Esophagus squamous epithelium (tissue), 5 donors: ENCODE measurements around the gene SIN3A. TPM values are rescaled to one million over a fixed set of nuclear protein-coding genes. Genes with fewer than 3 reads are reported as not detected.

ENCODE experiments used
- DNase-seq: peaks from one replicate; lab custom pipeline; 2025; lab: John Stamatoyannopoulos, UW
- H3K27ac ChIP-seq, 4 donors: fragments of 200-600 bp; sonication (generic); one replicate each; pipeline ENCODE4 v1.5.1; 2016 to 2019; ENCODE audit warnings: mild to moderate bottlenecking in 1 of 4
- H3K27me3 ChIP-seq, 4 donors: fragments of 200-600 bp; sonication (generic); 1 replicate in 3 of 4; 2 replicates in 1 of 4; pipeline versions ENCODE4 v1.5.1 to v1.6.0; 2017 to 2021; ENCODE audit warnings: antibody characterized with exemption in 1 of 4
- H3K36me3 ChIP-seq, 3 donors: fragments of 200-600 bp; sonication (generic); one replicate each; pipeline ENCODE4 v1.5.1; 2016 to 2019
- H3K4me1 ChIP-seq, 3 donors: fragments of 200-600 bp; sonication (generic); one replicate each; pipeline ENCODE4 v1.5.1; 2017 to 2019
- H3K4me3 ChIP-seq, 4 donors: fragments of 200-600 bp; sonication (generic); 1 replicate in 3 of 4; 2 replicates in 1 of 4; pipeline ENCODE4 v1.5.1; 2016 to 2019; ENCODE audit warnings: mild to moderate bottlenecking in 2 of 4, moderate library complexity in 1 of 4
- H3K9me3 ChIP-seq, 3 donors: fragments of 200-600 bp; sonication (generic); one replicate each; pipeline ENCODE4 v1.5.1; 2016 to 2019
- POLR2A ChIP-seq, 4 donors: fragments of 450-650 bp; IDR thresholded peaks; one replicate each; pipeline ENCODE4 v1.6.1; 2017; ENCODE audit warnings: antibody characterized with exemption in 4 of 4, mild to moderate bottlenecking in 4 of 4, moderate library complexity in 3 of 4
- WGBS, 2 donors: methylation state at CpG; one replicate each; pipeline ENCODE4 v1.1.5; 2018; 5-methylcytosine and 5-hydroxymethylcytosine counted together
- intact Hi-C: fragments of 100-400 bp; cut with DNase I; formaldehyde crosslinking; loops from one replicate; pipeline ENCODE4 v1.15.0; 2022
- total RNA-seq, 4 donors: library from RNA; depleted of rRNA; stranded (reverse); fragments of >200 nt; gene quantifications; one replicate each; pipeline ENCODE4 v1.1.0, GENCODE V29; 2016
- TF ChIP-seq, protein P1 (sequence below), 6 experiments: fragments of 450-650 bp in 4 of 6; fragments of 200-600 bp in 2 of 6; sonication (generic) in 2 of 6; IDR thresholded peaks; one replicate each; pipeline ENCODE4 v1.5.1; 2016 to 2019; ENCODE audit warnings: antibody characterized with exemption in 6 of 6, mild to moderate bottlenecking in 4 of 6, moderate library complexity in 4 of 6
- donor health status: DM: yes; HTN: yes; CAD: no.

The SIN3A gene
- total RNA-seq, 4 donors from 2014 or later = 22.3 to 49.8 (median 26.0) TPM

- DNase-seq = no peak
- no peak for TF ChIP-seq POLR2A (IDR thresholded peaks at IDR 0.05)
- TF ChIP-seq, protein P1, sequence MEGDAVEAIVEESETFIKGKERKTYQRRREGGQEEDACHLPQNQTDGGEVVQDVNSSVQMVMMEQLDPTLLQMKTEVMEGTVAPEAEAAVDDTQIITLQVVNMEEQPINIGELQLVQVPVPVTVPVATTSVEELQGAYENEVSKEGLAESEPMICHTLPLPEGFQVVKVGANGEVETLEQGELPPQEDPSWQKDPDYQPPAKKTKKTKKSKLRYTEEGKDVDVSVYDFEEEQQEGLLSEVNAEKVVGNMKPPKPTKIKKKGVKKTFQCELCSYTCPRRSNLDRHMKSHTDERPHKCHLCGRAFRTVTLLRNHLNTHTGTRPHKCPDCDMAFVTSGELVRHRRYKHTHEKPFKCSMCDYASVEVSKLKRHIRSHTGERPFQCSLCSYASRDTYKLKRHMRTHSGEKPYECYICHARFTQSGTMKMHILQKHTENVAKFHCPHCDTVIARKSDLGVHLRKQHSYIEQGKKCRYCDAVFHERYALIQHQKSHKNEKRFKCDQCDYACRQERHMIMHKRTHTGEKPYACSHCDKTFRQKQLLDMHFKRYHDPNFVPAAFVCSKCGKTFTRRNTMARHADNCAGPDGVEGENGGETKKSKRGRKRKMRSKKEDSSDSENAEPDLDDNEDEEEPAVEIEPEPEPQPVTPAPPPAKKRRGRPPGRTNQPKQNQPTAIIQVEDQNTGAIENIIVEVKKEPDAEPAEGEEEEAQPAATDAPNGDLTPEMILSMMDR (IDR thresholded peaks at IDR 0.05) = no peak
- intact Hi-C loops = no loop called here
- Histone ChIP-seq H3K36me3 (peaks cover under 1 to 70% (median 12%) of the 10 kb centered on the region in 3 donors), H3K4me1 (peaks cover 0 to 12% (median 0%) of the 10 kb centered on the region in 3 donors), H3K9me3 (no peaks in the 10 kb centered on the region), H3K27ac (no peak overlapping the region), H3K4me3 (no peak overlapping the region), H3K27me3 (no peaks in the 10 kb centered on the region)
- WGBS, 2 donors = 85 to 94% methylated on average over 3 of the region's 3 CpGs
These were observed 23.3 kb downstream of the SIN3A start for GRCh38 chr15:75428152-75428551.

DNA sequence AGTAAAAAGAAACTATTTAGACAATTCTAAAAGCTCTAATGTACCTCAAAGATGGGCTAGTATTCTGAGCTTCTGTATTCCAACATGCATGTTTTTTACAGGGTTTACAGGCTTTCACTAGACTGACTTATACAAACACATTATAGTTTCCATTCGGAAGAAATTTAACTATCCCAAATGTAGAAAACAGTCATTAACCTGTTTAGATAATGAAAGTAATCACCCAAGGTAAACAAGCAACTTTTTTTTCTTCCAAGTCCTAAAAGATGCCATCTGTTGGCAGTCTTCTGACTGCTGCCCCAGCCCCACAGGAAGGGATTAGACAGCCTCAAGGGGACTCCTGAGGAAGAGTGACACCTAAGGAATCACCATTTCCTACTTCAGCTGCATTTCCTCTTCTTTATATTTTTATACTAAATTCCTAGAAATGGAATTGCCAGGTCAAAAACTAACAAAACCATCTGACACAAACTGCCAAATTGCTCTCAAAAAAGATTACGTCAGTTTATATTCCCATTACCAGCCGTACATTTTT, 25.5 kb downstream of the SIN3A start:
- intact Hi-C loops = no loop called here
- Histone ChIP-seq H3K36me3 (peaks cover 9 to 90% (median 12%) of the 10 kb centered on the region in 3 donors), H3K9me3 (no peaks in the 10 kb centered on the region), H3K27me3 (no peaks in the 10 kb centered on the region), H3K4me1 (peaks cover 0 to 6% (median 0%) of the 10 kb centered on the region in 3 donors), H3K4me3 (no peak overlapping the region), H3K27ac (no peak overlapping the region)
- TF ChIP-seq, protein P1 (IDR thresholded peaks at IDR 0.05) = no peak
- no peak for TF ChIP-seq POLR2A (IDR thresholded peaks at IDR 0.05)
- 80 to 86% methylated on average over 3 of the region's 3 CpGs for WGBS, 2 donors
- no peak for DNase-seq

DNA sequence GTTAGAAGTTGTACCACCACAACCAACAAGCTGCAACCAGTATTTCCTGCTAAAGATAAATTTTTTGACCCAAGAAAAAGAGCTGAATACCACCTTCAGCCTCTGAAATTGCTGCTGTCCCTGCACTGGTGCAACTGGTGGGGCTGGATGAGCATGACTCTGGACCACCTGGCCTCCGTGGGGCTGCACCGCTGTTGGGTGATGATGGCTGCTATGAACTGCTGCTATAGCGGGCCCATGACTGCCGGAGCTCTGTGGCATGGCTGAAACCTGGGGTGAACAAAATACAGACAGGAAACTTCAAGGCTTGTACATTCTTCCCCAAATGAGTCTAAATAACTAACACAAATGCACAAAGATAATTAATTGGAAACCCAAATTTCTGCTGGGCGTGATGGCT, 28.9 kb downstream of the SIN3A start:
- intact Hi-C loops = no loop called here
- Histone ChIP-seq H3K27me3 (no peaks in the 10 kb centered on the region), H3K27ac (no peak overlapping the region), H3K4me3 (no peak overlapping the region), H3K9me3 (no peaks in the 10 kb centered on the region), H3K4me1 (peaks cover 6 to 26% (median 15%) of the 10 kb centered on the region in 3 donors), H3K36me3 (peaks cover 9 to 84% (median 10%) of the 10 kb centered on the region in 3 donors)
- 83 to 91% methylated on average over 2 to 5 of the region's 5 CpGs for WGBS, 2 donors
- no peak for TF ChIP-seq POLR2A (IDR thresholded peaks at IDR 0.05)
- TF ChIP-seq, protein P1 (IDR thresholded peaks at IDR 0.05) = no peak
- DNase-seq = no peak

DNA sequence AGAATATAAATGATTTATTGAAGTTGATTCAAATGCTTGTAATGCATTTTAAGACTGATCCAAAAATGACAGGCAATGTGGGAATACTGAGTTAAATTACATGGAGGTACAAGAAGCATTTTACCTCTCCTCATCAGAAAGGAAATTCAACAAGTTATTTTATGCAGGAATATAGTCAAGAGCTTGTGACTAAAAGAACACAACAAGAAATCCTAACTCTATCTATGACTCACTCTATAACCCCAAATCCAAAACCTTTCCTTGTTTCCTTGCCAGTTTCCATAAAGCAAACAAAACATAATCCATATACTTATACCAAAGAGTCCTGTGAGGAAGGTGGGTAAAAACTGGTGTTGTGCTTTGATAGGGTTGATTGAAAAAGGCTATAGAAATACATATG, 30.8 kb downstream of the SIN3A start:
- Histone ChIP-seq H3K4me3 (no peak overlapping the region), H3K9me3 (no peaks in the 10 kb centered on the region), H3K27me3 (no peaks in the 10 kb centered on the region), H3K27ac (peak overlapping the region in 3 of 4 donors; percentile 1 to 55 (median 36)), H3K36me3 (peaks cover 9 to 75% (median 10%) of the 10 kb centered on the region in 3 donors), H3K4me1 (peaks cover 6 to 37% (median 15%) of the 10 kb centered on the region in 3 donors)
- TF ChIP-seq, protein P1 (IDR thresholded peaks at IDR 0.05) = no peak
- DNase-seq = no peak
- intact Hi-C loops = no loop called here

GRCh38 chr15:75416584-75416983, 34.9 kb downstream of the SIN3A start:
- no peak for TF ChIP-seq POLR2A (IDR thresholded peaks at IDR 0.05)
- TF ChIP-seq, protein P1 (IDR thresholded peaks at IDR 0.05) = no peak
- DNase-seq = no peak
- no peaks in the 10 kb centered on the region for H3K9me3 ChIP-seq
- peaks cover under 1 to 77% (median 22%) of the 10 kb centered on the region in 3 donors for H3K36me3 ChIP-seq
- H3K27ac ChIP-seq = peak overlapping the region in 1 of 4 donors; percentile 13
- intact Hi-C loops = no loop called here
- peaks cover 6 to 36% (median 15%) of the 10 kb centered on the region in 3 donors for H3K4me1 ChIP-seq
- no peak overlapping the region for H3K4me3 ChIP-seq
- 80 to 82% methylated on average over 1 of the region's 1 CpG for WGBS, 2 donors
- H3K27me3 ChIP-seq = no peaks in the 10 kb centered on the region
